NCI-H2196 (cell line): Measurements from ENCODE around the gene DIPK1A.

Experiments
- DNase-seq: peaks from one replicate; lab custom pipeline; 2025; ENCODE audit not compliant: unreplicated experiment; lab: John Stamatoyannopoulos, UW

DIPK1A gene

DNA sequence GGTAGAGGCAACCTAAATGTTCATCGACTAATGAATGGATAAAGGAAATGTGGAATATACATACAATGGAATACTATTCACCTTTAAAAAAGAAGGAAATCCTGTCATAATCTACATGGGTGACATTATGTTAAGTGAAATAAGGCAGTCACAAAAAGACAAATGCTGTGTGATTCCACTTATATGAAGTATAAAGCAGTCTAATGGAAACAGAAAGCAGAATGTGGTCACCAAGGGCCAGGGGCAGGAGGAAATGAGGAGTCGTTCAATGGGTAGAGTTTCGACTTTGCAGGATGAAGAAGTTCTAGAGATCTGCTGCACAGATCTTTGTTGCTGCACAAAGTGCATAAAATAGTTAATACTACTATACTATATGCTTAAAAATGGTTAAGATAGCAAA lies 7.8 kb downstream of the DIPK1A start:
- no peak for DNase-seq

DNA sequence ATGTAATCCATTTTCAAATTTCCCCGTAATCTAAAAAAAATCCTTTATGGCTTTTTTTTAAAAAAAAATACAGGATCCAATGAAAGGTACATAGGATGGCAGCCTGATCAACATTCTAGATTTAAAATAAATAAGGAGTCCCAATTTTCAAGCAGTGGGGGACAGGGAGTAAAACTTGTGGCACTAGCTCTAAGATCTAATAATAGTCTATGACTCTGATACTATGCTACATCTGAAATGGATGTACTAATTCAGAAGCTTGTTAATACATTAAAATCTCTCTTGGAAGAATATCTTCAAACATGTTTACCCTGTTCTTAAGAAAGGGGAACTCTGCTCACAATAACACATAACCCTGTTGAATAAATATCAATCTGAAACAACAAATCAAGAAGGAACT lies 8.5 kb downstream of the DIPK1A start:
- no peak for DNase-seq

GRCh38 chr1:92951141-92951582 lies 10.1 kb downstream of the DIPK1A start:
- no peak for DNase-seq

GRCh38 chr1:92949937-92950817 lies 11.1 kb downstream of the DIPK1A start:
- no peak for DNase-seq

GRCh38 chr1:92948071-92948470 lies 13.2 kb downstream of the DIPK1A start:
- DNase-seq: no peak

- DNase-seq: no peak
Measured at GRCh38 chr1:92945748-92946270, 15.5 kb downstream of the DIPK1A start.

DNA sequence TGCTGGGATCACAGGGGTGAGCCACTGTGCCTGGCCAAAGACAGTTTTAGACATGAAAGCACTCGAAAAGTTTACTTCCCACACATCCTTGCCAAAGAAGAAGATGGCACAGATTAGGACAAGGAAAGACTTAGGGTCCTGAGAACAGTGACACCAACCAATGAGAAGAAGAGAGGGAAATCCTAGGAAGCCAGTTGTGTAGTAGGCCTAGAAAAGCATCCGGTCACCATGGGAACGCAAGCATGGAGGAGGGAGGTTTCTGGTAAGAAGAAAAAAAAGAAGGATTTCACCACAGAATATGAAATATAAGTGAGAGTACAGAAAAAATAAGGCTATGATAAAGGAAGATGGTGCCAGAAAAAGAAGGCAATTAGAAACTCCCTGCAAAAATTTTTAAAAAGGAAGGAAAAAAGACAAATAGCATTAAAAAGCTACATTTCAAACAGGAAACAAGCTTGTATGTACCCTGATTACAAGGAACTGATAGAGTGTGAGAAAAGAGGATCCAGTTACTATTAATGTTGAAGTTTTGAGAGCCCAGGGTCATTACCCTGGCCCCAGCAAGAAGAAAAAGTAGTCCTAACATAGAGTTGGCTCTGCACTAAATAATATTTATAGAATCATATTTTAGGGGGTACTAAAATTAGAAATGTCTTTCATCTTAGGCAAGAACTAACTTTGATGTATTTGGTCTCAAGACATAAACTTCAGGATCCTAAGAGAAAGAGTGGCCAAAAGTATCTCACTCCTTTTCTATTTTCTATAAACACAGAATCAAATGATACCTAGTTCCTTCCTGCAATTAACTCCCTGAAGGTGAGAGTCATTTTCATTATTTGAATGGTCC lies 16.1 kb downstream of the DIPK1A start:
- DNase-seq: no peak

GRCh38 chr1:92943502-92943847 lies 17.8 kb downstream of the DIPK1A start:
- no peak for DNase-seq

DNA sequence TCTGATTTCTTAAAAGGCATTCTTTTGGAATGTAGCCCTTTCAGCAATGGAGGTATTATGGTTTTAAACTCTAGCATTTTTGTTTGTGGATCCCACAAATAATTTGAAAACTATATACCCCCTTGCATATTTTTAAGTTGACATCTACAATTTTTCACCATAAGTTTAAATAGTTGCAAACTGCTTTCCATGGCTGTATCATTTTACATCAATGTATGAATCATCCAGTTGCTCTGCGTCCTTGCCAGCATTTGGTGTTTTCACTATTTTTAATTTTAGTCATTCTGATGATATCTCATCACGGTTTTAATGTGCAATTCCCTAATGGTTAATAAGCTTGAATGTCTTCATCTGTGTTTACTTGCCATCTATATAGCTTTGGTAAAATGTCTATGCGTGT lies 20.7 kb downstream of the DIPK1A start:
- DNase-seq: no peak

- no peak for DNase-seq
Measured at GRCh38 chr1:92937731-92938130, 23.5 kb downstream of the DIPK1A start.

GRCh38 chr1:92936865-92937264 lies 24.4 kb downstream of the DIPK1A start:
- no peak for DNase-seq

DNA sequence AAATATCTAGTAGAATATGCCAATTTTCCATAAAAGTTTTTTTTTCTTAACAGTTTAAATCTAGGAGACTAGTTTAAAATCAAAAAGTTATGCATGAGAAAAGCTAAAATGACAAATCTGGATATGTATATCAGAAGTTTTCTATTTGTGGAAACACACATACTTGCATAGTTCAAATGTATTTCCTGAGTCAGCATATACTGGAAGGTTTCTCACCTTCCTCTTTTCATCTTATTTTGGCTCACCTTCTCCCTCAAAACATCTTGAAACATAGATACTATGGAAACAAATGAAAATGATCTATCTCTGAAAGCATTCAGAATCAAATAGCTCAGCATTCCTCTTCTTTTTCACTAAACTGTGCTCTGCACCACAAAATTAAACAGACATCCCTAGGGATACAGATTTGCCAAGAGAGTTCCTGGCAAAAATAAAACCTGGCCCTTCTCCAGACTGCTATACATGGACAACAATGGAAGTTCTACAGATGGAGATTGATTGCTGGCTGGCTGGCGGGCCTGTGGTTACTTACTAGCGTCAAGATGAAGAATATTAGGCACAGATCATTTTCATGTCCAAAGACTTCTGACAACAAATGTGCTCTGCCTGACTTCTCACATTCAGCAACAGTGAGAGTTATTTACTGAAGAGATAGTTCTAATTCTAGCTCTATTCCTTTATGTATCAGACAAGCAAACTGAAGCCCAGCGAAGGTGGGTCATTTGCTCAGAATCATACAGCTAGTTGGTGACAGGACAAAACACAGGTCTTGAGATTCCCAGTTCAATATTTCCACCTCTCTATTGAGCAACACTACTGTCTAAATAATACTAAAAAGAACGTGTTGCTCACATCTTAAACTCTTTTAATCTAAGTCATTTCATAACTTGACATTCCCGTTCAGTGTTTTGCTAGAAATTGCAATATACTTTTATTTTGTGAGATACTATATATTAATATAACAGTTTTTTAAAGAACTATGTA lies 26.6 kb downstream of the DIPK1A start:
- peak; percentile 63 for DNase-seq

DNA sequence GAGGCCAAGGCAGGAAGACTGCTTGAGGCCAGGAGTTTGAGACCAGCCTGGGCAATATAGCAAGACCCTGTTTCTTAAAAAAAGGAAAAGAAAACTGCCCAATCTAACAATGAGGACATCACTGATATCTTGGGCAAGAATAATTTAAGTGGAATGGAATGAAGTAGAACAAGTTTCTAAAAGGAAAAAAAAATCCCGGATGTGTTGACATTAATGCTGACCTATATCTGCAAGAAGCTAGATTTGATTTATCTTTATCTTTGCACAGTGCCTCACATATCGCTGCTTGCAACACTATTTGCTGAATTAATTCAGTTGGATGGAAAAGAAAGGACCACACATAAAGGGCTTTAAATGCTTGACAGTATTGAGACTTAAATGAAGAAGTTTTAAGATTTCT lies 27.8 kb downstream of the DIPK1A start:
- no peak for DNase-seq

- no peak for DNase-seq
Measured at GRCh38 chr1:92931691-92932090, 29.6 kb downstream of the DIPK1A start.

DNA sequence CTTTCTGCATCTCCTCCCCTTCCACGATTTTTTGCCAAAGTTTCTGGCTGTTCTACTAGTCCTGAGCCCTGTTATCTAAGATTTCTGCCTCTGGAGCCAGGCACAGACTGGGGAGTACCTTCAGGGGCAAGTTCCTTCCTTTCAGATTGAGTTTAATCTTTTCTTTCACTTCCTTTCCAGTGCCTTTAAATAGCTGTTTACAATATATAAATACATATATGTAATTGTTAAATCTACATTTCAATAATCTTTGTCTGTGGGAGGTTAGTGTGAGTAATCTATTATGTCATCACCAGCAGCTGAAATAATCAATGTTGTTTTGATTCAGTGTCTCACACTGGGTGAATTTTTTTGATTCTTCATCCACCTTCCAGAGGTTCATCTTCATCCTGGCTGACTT lies 31.8 kb downstream of the DIPK1A start:
- no peak for DNase-seq

DNA sequence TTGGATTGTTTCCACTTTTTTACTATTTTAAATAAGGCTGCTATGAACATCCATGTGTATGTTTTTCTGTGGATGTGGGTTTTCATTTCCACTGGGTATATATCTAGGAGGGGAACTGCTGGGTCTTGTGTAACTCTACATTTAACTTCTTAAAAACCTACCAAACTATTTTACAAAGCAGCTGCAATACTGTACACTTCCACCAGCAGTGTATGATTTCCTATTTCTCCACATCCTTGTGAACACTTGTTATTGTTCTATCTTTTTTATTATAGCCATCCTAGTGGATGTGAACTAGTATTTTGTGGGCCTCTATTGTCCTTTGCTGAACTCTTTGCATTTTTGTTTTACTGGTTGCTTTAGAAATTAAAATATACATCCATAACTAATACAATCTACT lies 33.4 kb downstream of the DIPK1A start:
- DNase-seq: no peak

GRCh38 chr1:92926873-92927272 lies 34.4 kb downstream of the DIPK1A start:
- DNase-seq: no peak

DNA sequence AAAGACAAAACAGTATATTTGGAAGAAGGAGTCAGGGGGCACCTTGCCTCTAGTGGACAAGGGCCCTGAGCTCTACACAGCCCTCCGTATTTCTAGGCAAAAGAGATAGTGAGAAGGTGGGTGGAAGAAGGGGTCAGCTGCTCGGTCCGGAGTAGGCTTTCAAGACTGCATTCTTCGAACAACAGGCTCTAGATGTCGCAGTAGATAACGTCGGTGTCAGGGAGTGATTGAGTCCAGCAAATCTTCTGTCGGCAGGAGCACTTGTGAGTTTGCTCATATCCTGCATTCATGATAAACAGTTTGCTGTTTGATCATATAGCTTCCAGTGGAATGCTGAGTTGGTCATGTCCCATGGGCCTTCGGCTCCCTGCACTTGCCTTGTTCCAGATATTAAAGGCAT lies 36.8 kb downstream of the DIPK1A start:
- no peak for DNase-seq

- DNase-seq: no peak
Measured at GRCh38 chr1:92923664-92924063, 37.6 kb downstream of the DIPK1A start.

GRCh38 chr1:92922356-92923035 lies 38.8 kb downstream of the DIPK1A start:
- no peak for DNase-seq
